ENCODE results near the gene IGFBP2.

The IGFBP2 gene

DNA sequence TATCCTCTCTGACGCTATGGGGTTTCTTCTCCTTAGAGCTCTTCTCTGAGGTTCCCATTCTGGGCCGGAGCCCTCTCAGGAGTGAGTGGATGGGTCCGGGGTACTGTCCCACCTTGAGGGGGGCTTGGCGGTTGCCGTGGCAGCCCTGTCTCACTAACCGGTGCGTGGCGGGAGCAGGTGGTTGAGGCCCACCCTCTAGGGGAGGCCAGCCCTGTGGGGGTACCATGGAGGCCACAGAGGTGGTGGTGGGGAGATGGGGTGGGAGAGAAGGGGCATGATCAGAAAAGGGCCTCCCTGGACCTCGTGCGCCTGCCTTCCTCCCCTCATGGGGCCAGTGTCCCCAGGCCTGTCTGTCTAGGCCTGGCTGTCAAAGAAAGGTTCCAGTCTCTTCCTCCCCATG is 39.8 kb downstream of the IGFBP2 start:
- TF ChIP-seq, protein P1, sequence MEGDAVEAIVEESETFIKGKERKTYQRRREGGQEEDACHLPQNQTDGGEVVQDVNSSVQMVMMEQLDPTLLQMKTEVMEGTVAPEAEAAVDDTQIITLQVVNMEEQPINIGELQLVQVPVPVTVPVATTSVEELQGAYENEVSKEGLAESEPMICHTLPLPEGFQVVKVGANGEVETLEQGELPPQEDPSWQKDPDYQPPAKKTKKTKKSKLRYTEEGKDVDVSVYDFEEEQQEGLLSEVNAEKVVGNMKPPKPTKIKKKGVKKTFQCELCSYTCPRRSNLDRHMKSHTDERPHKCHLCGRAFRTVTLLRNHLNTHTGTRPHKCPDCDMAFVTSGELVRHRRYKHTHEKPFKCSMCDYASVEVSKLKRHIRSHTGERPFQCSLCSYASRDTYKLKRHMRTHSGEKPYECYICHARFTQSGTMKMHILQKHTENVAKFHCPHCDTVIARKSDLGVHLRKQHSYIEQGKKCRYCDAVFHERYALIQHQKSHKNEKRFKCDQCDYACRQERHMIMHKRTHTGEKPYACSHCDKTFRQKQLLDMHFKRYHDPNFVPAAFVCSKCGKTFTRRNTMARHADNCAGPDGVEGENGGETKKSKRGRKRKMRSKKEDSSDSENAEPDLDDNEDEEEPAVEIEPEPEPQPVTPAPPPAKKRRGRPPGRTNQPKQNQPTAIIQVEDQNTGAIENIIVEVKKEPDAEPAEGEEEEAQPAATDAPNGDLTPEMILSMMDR (IDR thresholded peaks at IDR 0.05; ENCODE audit: extremely low read depth, missing control alignments): no peak
- DNase-seq (ENCODE audit: low spot score): no peak

DNA sequence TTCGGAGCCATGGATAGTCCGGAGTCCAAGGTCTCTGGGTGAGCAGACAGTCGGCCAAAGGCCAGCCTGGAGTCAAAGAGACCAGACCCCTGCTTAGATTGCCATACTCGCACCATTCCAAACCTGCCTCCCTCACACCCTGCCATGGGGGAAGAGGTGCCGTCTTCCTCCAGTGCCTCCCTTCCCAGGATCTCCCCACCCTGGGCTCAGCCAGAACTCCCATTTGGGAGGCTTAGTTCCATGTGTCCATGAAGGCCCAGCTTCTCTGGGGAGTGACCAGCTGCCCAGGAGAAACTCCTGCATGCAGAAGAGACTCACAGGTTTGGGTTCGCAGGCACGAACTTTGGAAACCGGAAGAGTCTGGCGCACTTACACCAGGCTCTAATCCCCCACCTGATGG is 40.4 kb downstream of the IGFBP2 start:
- TF ChIP-seq, protein P1 (IDR thresholded peaks at IDR 0.05; ENCODE audit: extremely low read depth, missing control alignments): no peak

GRCh38 chr2:216674376-216674775 is 41.2 kb downstream of the IGFBP2 start:
- no peak for DNase-seq (ENCODE audit: low spot score)

More for the DNA sequence above, 40.4 kb downstream of the IGFBP2 start:
- no peak for DNase-seq (ENCODE audit: low spot score)

GRCh38 chr2:216676630-216677029 is 43.4 kb downstream of the IGFBP2 start:
- DNase-seq (ENCODE audit: low spot score): no peak
- TF ChIP-seq, protein P1 (IDR thresholded peaks at IDR 0.05; ENCODE audit: extremely low read depth, missing control alignments): no peak

More at GRCh38 chr2:216674376-216674775, 41.2 kb downstream of the IGFBP2 start:
- TF ChIP-seq, protein P1 (IDR thresholded peaks at IDR 0.05; ENCODE audit: extremely low read depth, missing control alignments): no peak

DNA sequence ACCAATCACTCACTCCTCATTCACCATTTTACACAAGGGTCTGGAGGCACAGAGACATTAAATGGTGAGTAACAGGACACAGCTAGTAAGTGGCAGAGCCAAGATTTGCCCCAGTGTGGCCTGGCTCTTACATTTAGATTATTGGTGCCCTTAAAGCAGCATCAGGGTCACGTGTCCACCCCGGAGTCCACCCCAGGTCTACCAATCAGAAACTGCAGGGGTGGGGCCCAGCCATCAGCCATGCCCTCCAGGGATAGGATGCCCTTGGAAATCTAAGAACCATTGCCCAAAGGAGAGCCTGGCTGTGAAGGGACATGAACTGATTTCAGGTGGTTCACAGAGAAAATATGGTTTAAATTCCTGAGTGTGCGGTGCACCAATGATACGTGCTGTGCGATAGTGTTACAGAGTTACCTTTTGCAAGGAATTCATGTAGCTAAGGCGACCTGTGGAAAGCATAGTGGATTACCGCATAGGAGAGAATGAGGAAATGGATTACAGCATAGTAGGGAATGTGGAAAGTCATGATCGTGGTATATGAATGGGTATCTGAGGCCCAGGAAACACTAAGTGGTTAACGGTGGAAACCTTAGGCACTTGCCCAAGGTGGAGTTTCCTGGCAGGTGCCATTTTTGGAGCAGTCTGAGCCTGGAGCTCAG is 44.3 kb downstream of the IGFBP2 start:
- TF ChIP-seq, protein P1 (IDR thresholded peaks at IDR 0.05; ENCODE audit: extremely low read depth, missing control alignments): no peak
- DNase-seq (ENCODE audit: low spot score): no peak

- no peak for DNase-seq (ENCODE audit: low spot score)
- TF ChIP-seq, protein P1 (IDR thresholded peaks at IDR 0.05; ENCODE audit: extremely low read depth, missing control alignments): no peak
Observed at GRCh38 chr2:216678098-216678465, 44.9 kb downstream of the IGFBP2 start.

DNA sequence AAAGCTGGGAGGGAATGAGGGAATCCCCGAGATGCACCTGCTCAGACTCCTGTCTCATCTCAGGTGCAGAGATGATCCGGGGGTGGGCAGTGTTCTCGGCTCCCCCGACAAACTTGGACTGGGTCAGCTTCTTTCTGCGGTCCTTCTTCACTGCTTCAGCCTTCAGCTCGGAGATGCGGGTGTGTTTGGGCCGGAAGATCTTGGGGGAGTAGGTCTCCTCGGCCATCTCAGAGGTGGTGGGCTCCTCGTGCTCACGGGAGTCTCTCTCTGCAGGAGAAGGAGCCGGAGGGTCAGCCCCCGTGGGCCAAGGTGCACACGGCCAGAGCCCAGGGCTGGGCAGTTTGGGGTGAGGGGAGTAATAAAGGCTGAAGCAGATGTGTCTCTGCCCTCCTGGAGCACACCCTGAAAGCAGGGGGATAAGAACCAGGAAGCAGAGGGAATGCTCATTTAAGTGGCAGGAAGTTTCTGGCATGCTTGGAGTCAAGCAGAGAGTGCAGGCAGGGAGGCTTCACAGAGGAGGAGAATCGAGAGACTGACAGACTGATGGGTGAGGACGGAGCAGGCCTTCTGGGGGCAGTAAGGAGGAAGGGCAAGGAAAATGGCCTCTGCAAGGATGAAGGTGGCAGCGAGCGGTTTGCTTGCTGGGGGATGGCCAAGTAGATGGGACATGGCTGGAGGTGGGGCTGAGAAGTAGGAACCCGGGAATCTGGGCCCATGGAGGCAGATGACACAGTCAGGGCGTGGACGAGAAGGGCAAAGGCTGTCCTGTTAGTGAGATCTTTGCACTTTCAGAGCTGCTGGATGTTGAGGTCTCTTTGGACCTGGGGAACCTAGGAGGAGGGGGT is 45.8 kb downstream of the IGFBP2 start:
- DNase-seq (ENCODE audit: low spot score): no peak
- TF ChIP-seq, protein P1 (IDR thresholded peaks at IDR 0.05; ENCODE audit: extremely low read depth, missing control alignments): no peak
